SHP77 treated with DMSO at 0.1 percent for 48 hours (cell line): ENCODE data around the gene EXOG.
A peak's percentile ranks its signal among the peaks of the same experiment; 100 is the strongest.

Source experiments
- DNase-seq: peaks from one replicate; lab custom pipeline; 2025; lab: John Stamatoyannopoulos, UW

The EXOG gene

DNA sequence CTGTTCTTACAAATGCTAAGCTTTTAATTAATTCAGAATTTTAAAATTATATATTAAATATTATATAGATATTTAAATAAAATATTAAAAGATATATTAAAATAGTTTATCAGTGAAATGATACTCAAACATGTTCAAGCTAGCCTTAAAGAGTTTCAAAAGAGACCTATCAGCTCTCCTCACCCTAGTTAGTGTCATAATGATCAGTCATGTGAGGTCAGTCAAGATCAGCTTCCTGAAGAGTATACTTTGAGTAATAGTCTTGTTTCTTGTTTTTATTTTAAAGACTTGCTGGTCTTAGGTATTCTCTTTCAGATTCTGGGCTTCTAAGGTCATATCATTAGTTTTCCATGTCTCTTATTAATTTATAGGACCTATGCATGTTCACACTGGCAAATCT lies 14.5 kb downstream of the EXOG start:
- DNase-seq: no peak

DNA sequence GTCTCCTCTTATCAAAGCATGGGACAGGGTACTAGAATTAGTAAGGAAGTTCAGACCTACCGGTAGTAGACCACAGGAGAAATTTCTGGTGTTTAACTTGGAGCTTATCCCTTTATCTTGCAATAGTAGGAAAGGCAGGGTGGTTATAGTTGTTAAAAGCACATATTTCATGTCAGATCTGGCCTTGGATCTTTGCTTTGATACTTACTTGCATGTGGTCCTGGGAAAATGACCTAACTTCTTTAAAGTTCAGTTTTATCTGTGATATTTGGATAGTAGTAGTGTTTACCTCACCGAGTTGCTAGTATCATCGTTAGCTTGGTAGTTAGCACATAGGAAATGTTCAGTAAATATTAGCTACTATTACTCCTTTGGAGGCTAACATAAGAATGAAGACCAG lies 15.4 kb downstream of the EXOG start:
- DNase-seq: no peak

DNA sequence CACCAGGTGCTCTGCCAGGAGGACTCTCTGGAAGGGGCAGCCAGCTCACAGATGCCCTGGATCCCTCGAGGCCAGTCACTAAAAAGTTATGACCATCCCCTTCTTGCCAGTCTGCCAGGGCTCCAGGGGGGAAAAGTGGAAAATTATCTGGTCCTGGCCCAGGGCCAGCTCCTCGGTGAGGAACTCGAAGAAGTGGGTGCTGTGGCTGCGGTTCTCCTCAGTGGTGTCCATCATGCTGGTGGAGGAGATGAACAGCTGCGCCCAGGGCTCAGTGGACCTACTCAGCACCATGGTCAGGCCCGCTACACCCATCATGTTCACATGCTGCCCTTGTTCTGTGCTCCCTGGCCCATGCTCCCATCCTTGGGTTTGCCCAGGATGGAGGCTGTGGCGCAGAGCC lies 19.2 kb downstream of the EXOG start:
- DNase-seq: no peak

DNA sequence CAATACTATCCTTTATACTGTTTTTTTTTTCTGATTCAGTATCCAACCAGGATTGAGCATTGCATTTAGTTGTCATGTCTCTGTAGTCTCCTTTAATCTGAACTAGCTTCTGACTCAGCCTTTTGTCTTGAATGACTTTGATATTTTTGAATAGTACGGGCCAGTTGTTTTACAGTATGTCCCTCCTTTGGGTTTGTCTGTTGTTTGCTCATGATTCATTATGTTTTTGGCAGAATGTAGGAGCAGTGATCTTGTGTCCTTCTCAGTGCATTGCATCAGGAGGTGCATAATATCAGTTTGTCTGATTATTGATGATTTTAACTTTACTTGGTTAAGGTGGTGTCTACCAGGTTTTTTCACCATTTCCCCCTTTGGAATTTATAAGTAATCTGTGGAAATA lies 20.5 kb downstream of the EXOG start:
- no peak for DNase-seq

DNA sequence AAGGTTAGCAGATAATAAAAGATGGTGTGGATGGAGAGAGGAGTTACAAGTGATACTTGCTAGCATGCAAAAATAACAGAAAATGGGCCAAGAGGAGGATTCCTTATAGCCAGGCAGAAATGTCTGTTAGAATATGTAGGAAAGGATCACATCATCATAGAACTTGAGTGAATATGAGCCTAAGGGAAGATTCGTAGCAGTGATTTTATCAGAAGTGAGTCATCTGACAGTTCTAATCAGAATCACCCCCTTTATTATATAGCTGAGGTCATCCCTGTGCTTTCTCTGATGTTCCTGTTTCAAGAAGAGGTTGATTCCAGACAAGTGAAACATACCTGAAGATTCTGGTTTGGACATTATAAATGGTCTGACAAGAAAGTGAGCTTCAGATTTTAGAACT lies 22.9 kb downstream of the EXOG start:
- DNase-seq: no peak

DNA sequence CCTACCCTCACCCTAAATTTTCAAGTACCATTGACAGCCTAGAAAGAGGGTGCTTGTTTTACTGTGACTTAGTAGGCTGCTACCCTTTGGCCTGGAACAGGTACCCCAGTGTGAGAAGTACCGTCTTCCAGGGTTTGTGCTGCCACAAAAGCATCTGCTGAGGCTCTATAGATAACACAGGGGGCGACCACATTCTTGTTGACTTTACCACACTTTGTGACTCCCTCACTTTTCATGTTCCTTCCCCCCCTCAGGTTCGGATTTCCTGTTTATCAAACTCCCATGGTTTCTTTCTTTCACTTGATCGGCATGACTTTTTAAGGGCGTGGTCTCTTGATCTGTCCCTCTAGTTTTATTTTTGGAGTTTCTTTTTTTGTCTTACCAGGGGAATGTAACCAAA lies 23.5 kb downstream of the EXOG start:
- DNase-seq: no peak

DNA sequence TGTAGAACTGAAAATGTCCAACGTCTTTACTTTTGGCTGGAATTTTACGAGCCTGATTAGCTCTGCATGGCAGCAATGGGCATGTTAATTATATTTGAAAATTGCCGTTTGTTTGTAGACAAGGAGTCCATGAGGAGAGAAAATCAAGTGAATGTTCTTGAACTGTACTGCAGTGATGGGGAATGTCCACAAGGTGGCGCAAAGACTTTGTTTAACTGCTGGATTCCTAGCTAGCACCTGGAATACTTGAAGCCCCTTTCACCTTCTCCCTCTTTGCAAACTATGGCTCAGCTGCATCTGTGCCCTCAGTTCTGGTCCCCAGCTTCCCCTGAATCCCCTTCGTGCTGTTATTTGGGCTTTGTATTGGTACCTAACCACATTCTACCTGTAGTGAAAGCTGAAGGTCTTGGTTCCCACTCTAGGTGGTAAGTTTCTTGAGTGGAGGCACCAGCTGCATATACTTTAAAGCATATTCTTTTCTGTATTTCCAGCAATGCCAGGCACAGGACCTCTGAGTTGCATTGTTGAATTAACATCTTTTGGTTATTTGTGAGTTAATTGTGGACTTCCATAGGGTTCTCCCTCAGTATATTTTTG lies 25.3 kb downstream of the EXOG start:
- peak; percentile 32 for DNase-seq

DNA sequence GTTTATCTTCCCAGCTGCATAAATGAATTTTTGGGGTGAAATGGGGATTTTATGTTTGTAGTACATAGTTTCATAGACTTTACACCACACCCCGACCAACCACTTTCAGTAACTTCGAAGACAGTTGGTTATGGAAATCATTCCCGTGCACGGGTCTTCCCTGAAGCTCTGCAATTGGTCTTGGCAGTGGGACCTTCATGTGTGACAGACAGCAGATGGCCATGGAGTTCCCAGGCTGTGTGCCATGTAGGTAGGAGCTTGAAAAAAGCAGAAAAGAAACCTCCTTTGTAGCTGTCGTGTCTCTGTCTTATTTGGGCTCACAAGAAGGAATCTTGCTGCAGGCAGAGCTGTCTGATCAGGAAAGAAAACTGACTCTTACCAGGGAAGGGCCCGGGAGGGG lies 25.9 kb downstream of the EXOG start:
- no peak for DNase-seq

DNA sequence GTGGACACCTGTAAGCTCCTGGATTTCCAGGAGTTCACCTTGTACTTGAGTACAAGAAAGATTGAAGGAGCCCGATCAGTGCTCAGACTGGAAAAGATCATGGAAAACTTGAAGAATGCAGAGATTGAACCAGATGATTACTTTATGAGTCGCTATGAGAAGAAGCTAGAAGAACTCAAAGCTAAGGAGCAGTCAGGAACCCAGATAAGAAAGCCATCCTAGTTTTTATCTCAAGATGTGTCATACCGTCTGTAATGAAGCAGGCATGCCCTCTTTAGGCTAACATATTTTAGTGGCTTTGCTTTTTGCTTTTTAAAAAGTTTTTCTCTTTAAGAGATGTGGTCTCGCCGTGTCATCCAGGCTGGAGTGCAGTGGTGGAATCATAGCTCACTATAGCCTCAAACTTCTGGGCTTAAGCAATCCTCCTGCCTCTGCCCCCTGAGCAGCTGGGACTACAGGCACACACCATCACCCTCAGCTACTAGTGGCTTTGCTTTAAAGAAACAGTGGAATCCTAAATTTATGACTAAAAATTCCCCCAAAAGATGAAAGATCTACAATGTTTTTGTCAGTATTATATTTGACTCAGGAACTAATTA lies 28.1 kb downstream of the EXOG start:
- DNase-seq: no peak

DNA sequence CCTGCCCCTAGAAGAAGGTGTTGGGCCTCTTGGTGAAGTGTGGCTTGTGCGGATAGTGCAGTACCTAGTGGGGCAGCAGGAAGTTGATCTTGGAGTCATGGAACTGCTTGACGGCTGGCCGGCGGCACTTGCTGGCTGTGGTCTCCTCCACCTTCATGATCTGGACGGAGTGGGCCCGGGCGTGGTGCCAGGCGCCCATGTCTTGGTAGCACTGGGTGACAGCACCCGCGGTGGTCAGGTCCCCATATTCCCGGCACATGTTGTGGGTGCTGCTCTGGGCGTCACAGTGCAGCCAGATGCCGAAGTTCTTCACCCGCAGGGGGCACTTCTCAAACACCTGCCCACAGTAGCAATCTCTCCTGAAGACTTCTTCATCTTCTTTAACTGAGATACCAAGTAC lies 30.7 kb downstream of the EXOG start:
- no peak for DNase-seq

DNA sequence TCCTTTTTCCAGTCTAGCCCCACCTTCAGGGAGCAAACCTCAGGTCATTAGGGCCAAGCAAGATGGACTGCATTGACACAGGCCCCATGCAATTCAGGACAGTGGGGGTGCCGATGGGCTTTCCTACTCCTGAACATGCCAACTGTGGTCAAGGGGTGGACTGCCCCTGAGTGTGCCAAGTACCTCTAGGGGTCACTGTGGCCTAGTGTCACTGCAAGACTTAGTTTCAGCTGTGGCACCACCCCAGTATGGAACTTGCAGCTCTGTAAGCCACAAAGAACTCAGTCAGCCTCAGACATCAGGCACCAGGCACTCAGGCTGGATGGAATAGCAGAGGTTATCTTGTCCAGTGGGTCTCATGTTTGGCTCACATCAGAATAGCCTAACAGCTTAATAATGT lies 32.3 kb downstream of the EXOG start:
- DNase-seq: no peak

DNA sequence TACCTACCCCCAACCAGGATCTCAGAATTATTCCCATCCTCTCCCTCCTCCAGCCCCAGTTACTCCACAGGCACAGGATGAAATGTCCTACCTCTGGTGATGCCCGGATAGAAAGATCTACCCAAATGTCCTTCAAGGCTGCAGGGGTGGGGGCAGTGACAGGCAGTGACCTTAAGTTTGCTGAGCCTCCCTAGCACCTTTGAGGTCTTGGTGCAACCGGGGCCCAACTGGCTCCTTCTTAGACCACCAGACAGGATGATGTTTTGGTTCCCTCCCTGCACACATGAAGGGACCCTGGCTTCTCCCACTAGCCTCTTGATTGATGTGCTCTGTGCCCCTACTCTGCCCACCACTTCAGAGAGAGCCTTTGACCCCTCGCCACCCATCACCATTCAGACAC lies 36.4 kb downstream of the EXOG start:
- no peak for DNase-seq

DNA sequence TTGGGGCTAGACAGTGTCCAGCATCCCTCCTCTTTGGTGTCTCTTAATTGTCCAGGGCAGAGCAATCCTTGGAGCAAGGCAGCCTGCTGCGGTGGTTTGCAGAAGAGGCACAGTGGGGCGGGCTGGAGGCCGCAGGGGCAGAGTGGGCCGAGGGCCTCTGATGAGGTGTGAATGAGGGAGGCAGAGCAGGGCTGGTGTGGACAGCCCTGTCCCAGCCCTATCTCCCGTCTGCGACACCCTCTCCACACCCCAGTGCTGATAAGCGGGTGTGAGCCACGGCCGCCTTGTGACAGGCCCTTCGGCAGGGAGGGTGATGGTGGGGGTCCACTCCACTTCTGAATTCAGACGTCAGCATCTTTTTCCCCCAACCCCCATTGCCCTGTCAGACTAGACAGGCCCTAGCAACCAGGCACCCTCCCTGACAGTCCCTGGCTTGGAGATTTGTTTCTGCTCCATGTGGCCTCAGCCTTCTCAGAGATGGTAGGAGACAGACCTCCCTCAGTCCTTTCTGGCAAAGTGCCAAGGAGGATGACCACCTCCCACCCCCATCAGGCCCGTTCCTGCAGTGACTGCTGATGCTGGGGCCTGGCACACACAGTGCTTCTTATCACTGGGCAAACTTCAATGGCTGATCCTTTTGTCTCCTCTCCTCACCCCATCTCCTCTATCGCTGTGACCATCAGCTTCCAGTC lies 37.3 kb downstream of the EXOG start:
- DNase-seq: no peak

DNA sequence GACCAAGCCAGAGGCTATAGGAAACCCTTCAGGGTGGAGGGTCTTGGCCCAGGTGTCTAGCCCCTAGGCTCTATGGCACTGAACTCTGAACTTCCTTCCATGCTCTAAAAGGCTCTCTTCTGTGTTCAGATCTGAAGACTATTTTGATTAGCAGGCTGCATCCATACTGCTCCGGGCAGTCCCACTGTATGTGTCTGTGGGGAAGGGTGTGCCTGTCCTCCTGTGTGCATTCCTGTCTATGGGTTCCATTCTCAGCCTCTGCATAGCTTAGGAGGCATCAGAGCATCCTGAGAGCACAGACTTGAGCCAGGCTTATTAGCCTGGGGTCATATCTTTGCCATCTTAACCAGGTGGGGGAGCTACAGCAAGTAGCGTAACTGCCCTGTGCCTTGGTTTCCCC lies 38.0 kb downstream of the EXOG start:
- DNase-seq: no peak

DNA sequence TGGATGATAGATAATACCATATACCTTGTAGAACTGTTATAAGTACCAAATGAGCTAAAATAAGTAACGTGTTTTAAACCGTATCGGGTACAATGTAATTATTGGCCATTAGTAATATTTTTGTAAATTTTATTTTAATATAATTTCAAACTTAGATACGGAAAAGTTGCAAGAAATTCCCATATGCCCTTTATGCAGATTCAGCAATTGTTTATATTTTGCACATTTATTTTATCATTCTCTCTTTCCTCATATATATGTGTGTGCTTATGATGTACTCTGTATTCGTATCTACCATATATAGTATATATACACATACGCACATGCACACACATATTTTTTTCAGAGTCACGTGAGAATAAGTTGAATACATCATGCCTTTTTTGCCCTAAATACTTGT lies 38.5 kb downstream of the EXOG start:
- no peak for DNase-seq

DNA sequence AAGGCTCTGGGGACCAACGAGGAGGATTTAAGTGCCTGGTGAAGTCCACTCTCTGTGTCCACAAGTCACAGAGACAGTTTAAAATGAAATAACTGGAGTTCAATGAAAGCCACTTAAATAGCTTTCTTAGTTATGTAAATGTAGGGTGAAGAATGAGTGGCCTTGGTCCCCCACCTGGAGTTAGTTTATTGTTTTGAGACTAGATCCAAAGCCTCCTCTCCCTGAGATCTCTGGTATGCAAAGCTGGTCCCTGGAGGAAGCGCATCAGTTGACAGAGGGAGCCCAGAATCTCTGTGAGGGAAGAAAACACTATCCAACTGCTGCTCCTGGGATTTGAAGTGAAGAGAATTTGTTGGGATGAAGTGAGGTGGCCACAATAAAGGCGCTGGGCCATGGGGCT lies 40.5 kb downstream of the EXOG start:
- no peak for DNase-seq

DNA sequence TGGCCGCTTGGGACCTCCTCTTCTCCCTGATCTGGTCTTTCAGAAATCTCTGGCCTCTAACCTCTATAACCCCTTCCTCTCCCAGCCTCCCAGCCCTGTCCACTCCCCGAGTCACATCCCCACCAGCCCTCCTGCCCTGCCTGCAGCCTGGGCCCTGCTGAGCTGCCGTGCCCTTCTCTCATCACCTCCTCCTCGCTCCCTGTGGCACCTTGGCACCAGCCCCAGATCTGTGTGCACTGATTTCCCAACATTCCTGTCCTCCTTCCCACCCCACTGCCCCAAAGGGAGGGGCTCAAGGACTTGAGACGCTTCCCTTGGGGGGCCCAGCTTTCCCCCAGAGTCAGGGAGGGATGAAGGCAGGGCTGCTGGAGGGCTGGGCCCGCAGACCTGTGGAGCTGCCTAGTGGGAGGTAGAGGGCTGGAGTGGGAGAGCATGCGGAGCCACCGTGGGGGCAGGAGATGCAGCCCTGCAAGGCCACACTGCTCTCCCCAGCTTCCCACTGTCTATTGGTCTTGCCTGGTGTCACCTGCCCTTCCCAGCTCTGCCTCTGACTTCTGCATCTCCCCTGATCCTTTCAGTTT lies 42.7 kb downstream of the EXOG start:
- no peak for DNase-seq

DNA sequence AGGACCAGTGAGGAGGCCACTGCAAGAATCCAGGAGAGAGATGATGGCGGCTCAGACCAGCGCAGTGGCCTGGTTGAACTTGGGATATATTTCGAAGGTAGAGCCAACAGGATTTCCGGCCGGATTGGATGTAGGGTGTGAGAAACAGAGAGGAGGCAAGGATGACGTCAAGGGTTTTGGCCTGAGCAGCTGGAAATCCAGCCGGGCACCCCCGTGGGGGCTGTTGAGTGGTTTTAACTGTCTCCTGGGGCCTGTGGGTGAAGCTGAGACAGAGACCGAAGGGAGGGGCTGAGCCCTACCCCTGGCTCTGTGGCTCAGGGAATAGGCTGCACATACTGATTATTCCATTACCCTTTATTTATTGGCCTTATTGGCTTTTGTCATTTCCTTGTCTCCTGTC lies 45.7 kb downstream of the EXOG start:
- DNase-seq: no peak

DNA sequence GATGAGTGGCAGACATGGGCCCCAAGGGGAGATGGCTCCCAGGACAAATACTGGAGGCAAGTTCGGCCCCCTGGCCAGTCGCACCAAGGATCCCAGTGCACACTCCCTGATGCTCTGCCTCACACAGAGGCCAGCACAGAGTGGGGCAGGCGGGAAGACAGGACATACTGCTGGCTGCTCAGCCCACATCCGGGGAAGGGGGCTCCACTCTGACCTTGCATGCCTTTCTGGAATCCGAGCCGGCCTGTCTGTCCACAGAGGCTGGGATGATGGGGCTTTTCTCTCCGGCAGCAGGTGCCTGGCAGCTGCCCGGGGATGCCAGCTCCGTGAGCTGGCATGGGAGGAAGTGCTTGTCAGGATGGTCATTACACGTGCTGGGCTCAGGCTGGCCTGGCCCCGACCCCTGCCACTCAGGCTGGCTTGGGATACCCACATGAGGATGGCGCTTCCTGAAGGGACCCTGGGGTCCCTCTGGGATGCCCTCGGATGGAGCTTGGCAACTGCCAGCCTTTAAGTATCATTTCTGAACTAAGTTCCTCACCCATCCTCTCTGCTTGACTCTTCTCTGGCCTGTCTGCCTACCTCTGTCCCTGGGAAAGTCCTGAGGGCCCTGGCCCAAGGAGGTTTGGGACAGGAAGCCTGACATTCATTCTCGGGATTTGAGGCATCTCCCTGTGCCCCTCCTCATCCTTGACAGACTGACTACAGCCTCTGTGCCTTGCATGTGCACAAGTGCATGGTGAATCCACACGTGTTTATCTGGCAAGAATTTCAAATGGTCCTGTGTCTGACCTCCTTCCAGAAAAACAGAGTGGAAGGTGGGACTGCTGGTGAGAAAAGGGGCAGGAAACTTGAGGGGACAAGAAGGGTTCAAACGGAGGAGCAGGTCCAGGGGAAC lies 46.5 kb downstream of the EXOG start:
- no peak for DNase-seq

DNA sequence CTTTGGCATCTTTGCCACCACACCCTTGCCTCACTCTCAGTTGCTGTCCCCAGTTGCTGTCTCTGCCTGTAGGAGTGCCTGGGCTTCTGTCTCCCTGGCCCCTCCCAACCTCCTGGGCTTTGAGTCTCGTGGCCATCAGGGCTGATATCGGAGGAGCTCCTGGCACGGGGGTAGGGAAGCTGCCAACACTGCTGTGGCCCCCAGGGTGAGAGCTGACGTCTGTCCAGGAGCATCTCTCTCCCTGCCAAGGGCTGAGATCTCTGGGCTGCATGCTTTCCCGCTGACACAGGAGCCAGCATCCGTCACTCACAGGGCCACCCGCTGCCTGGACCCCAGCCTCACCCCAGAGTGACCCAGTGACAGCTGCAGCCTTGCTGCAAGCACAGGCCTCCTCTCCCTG lies 47.4 kb downstream of the EXOG start:
- no peak for DNase-seq

DNA sequence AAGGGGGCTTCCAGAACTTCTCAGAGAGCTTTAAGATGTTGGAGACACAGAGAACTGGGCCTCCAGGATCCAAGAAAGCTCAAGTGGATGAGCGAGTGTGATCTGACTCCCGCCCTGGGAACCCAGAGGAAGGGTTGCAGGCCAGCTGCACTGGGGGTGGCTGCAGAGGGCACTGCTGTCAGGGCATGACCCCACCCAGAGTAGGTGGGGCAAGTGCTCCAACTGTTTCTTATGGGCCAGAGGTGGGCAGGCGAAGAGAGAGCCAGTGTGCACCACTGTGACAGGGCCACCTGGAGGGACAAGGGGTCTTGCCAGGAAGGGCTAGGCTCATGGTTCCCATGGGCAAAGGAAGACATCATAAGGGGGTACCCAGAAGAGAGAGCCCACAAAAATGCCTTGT lies 48.8 kb downstream of the EXOG start:
- no peak for DNase-seq

DNA sequence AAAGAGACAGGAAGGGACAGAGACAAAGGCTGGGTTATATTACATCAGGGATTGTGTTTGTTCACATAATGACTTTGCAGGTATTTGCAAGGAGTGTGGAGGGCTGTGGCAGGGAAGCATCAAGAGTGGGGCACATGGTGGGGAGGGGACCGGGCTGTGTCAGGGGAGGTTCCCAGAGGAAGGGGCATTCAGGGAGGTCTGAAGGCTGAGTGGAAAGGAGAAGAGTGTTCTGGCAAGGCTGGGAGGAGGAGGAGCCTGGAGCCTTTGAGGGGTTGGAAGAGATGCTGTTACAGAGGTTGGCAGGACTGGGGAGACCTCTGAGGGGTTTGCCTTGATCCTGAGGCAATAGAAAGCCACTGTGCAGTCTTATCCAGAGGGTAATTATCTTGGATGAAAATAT lies 49.4 kb downstream of the EXOG start:
- DNase-seq: no peak

DNA sequence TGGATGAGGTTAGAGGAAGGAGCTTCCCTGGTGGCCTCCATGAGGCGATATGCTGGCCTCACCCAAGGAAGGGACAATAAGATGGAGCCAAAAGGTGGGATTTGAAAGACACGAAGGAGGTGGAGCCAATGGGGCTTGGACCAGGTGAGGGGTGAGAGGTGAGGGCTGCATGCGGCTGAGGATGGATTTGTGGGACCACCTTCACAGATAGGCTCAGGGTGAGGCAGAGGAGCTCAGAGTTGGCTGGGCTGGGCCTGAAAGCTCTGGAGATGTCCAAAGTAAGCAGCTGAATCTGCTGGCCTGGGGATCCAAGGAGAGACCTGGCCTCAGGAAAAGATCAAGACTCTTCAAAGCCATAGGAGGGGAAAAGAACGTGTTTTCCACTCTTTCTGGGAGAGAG lies 49.8 kb downstream of the EXOG start:
- no peak for DNase-seq
